A549 (cell line): ENCODE results near the gene ECM1. TPM values are rescaled to one million over a fixed set of nuclear protein-coding genes. Genes with fewer than 3 reads are reported as not detected.
A peak's percentile ranks its signal among the peaks of the same experiment; 100 is the strongest.

ENCODE experiments used
- ATAC-seq, 2 experiments: fragments of 200-7000 bp in 1 of 2; fragments of >200 bp in 1 of 2; cut with Nextera tagmentation in 1 of 2; cut with Tn5 transposase in 1 of 2; 3 replicates each; pipeline versions ENCODE4 v1.8.0 to v1.9.1; 2018 to 2020; ENCODE audit warnings: mild to moderate bottlenecking in 1 of 2, moderate library complexity in 1 of 2
- CTCF ChIA-PET: fragments of 300-600 bp; sonication (Branson Sonifier 250); formaldehyde crosslinking; extraction: SDS; loops from one replicate; lab custom pipeline; 2021; ENCODE audit warnings: antibody characterized with exemption, inconsistent platforms; lab: Yijun Ruan, JAX
- POLR2A ChIA-PET: fragments of 350-600 bp; formaldehyde crosslinking; extraction: SDS; loops from one replicate; lab custom pipeline; 2021; ENCODE audit warnings: antibody characterized with exemption, inconsistent platforms; lab: Yijun Ruan, JAX
- DNase-seq, 2 experiments: peaks; one replicate each; pipeline versions ENCODE4 v3.0.0 to v3.0.0-alpha.2; 2011 to 2016; ENCODE audit warnings: low read depth in 1 of 2, low spot score in 1 of 2
- FAIRE-seq: peaks from 2 replicates; lab custom pipeline; 2011; peaks lifted over from hg19 to GRCh38; lab: Jason Lieb, UNC
- H3K27ac ChIP-seq, 2 experiments: fragments of >200 bp; sonication (Bioruptor Twin); formaldehyde crosslinking; 3 replicates each; pipeline ENCODE4 v1.5.1; 2016 to 2017
- H3K4me1 ChIP-seq: fragments of >200 bp; sonication (Bioruptor Twin); formaldehyde crosslinking; 3 replicates; pipeline ENCODE4 v1.6.1; 2016
- H3K4me2 ChIP-seq: fragments of >200 bp; sonication (Bioruptor Twin); formaldehyde crosslinking; 3 replicates; pipeline ENCODE4 v1.6.1; 2016
- H3K4me3 ChIP-seq: fragments of >200 bp; sonication (Bioruptor Twin); formaldehyde crosslinking; 3 replicates; pipeline ENCODE4 v1.5.1; 2016
- H3K9me3 ChIP-seq: fragments of >200 bp; sonication (Bioruptor Twin); formaldehyde crosslinking; 3 replicates; pipeline ENCODE4 v1.6.1; 2016
- ATOH8 ChIP-seq: fragments of 250-450 bp; sonication (Bioruptor Pico); IDR thresholded peaks from 2 replicates; pipeline ENCODE4 v1.5.0; 2020; ENCODE audit warnings: low read depth, mild to moderate bottlenecking, moderate library complexity
- BCL3 ChIP-seq: fragments of >200 bp; sonication (Bioruptor Twin); formaldehyde crosslinking; IDR thresholded peaks from 3 replicates; pipeline ENCODE4 v1.6.1; 2016
- CTCF ChIP-seq: fragments of >200 bp; sonication (Bioruptor Twin); formaldehyde crosslinking; IDR thresholded peaks from 3 replicates; pipeline ENCODE4 v1.5.1; 2016
- E2F6 ChIP-seq: IDR thresholded peaks from 2 replicates; pipeline ENCODE4 v1.6.1; 2012; ENCODE audit warnings: low read depth, borderline replicate concordance
- EP300 ChIP-seq, 2 experiments: fragments of >200 bp; sonication (Bioruptor Twin); formaldehyde crosslinking; IDR thresholded peaks; 2 replicates in 1 of 2; 3 replicates in 1 of 2; pipeline ENCODE4 v1.6.1; 2016 to 2017
- FOSB ChIP-seq: fragments of 250-450 bp; sonication (Bioruptor Pico); IDR thresholded peaks from 2 replicates; pipeline ENCODE4 v1.5.0; 2020; ENCODE audit warnings: mild to moderate bottlenecking, moderate library complexity
- FOSL2 ChIP-seq, 2 experiments: fragments of 450-650 bp in 1 of 2; fragments of >200 bp in 1 of 2; sonication (Bioruptor Twin) in 1 of 2; formaldehyde crosslinking; IDR thresholded peaks; 2 replicates each; pipeline versions ENCODE4 v1.5.0 to v1.6.1; 2016 to 2020; ENCODE audit warnings: mild to moderate bottlenecking in 1 of 2, moderate library complexity in 1 of 2
- HOXB13 ChIP-seq: fragments of 250-450 bp; sonication (Bioruptor Pico); IDR thresholded peaks from 2 replicates; pipeline ENCODE4 v1.5.0; 2020; ENCODE audit warnings: low read depth, mild to moderate bottlenecking, moderate library complexity
- HOXB5 ChIP-seq: fragments of 250-450 bp; sonication (Bioruptor Pico); IDR thresholded peaks from 2 replicates; pipeline ENCODE4 v1.5.0; 2020; ENCODE audit warnings: mild to moderate bottlenecking, moderate library complexity
- JUN ChIP-seq, 2 experiments: fragments of >200 bp; sonication (Bioruptor Twin); formaldehyde crosslinking; IDR thresholded peaks; 2 replicates in 1 of 2; 3 replicates in 1 of 2; pipeline ENCODE4 v1.6.1; 2016 to 2017
- JUNB ChIP-seq: fragments of >200 bp; sonication (Bioruptor Twin); formaldehyde crosslinking; IDR thresholded peaks from 2 replicates; pipeline ENCODE4 v1.6.1; 2016
- KDM5A ChIP-seq: fragments of 200-600 bp; sonication (generic); IDR thresholded peaks from 2 replicates; pipeline ENCODE4 v1.6.1; 2016; ENCODE audit warnings: antibody characterized with exemption, mild to moderate bottlenecking
- MAFK ChIP-seq: fragments of 450-650 bp; IDR thresholded peaks from 2 replicates; pipeline ENCODE4 v1.6.1; 2014; ENCODE audit not compliant: partially characterized antibody
- MAX ChIP-seq: IDR thresholded peaks from 2 replicates; pipeline ENCODE4 v1.6.1; 2012
- MAZ ChIP-seq: fragments of 150-350 bp; IDR thresholded peaks from 2 replicates; pipeline ENCODE4 v1.6.1; 2014; ENCODE audit warnings: antibody characterized with exemption, low read depth, low read length, borderline replicate concordance
- NFE2L2 ChIP-seq: fragments of 150-350 bp; conservative IDR thresholded peaks from 2 replicates; pipeline ENCODE4 v1.6.1; 2014; ENCODE audit warnings: low read length
- PHF8 ChIP-seq: fragments of 200-600 bp; sonication (generic); IDR thresholded peaks from 2 replicates; pipeline ENCODE4 v1.6.1; 2016; ENCODE audit warnings: low read depth, mild to moderate bottlenecking, antibody characterized with exemption, moderate library complexity, borderline replicate concordance
- POLR2A ChIP-seq: IDR thresholded peaks from 2 replicates; pipeline ENCODE4 v1.6.1; 2012; ENCODE audit warnings: mild to moderate bottlenecking, low read length
- POLR2AphosphoS2 ChIP-seq: conservative IDR thresholded peaks from 2 replicates; pipeline ENCODE4 v1.6.1; 2012; ENCODE audit warnings: low read length, improper control_type of control experiment, inconsistent platforms
- RAD21 ChIP-seq, 2 experiments: fragments of >200 bp in 1 of 2; sonication (Bioruptor Twin) in 1 of 2; formaldehyde crosslinking in 1 of 2; IDR thresholded peaks in 1 of 2; conservative IDR thresholded peaks in 1 of 2; 2 replicates in 1 of 2; 3 replicates in 1 of 2; pipeline ENCODE4 v1.6.1; 2012 to 2018; ENCODE audit warnings: inconsistent platforms in 1 of 2
- SMC3 ChIP-seq: fragments of >200 bp; sonication (Bioruptor Twin); formaldehyde crosslinking; IDR thresholded peaks from 3 replicates; pipeline ENCODE4 v1.6.1; 2018; ENCODE audit warnings: inconsistent platforms
- SREBF2 ChIP-seq: fragments of 450-650 bp; IDR thresholded peaks from 2 replicates; pipeline ENCODE4 v1.6.1; 2014; ENCODE audit warnings: mild to moderate bottlenecking, moderate library complexity
- TFCP2L1 ChIP-seq: fragments of 250-450 bp; sonication (Bioruptor Pico); IDR thresholded peaks from 2 replicates; pipeline ENCODE4 v1.5.0; 2021; ENCODE audit warnings: mild to moderate bottlenecking
- WGBS: methylation state at CpG from one replicate; pipeline ENCODE4 v1.1.6; 2017; ENCODE audit errors: missing lambda C conversion rate; 5-methylcytosine and 5-hydroxymethylcytosine counted together
- polyA plus RNA-seq, 4 experiments: library from polyadenylated mRNA; depleted of rRNA in 3 of 4; stranded (reverse); fragments of >200 nt; fragmentation: RNase III in 1 of 4; extraction: RNeasy Plus Mini Kit Qiagen cat#74134 plus additional on column Dnase treatment in 1 of 4; gene quantifications; 2 replicates in 3 of 4; 3 replicates in 1 of 4; pipeline ENCODE4 v1.2.3, GENCODE V29; 2011 to 2017

ECM1 gene
- polyA plus RNA-seq, 2 of the 4 experiments (the other 2 are of a cell fraction) = 0.88 to 1.0 TPM

- no peaks in the 10 kb centered on the region for H3K9me3 ChIP-seq
- peaks cover 50% of the 10 kb centered on the region for H3K4me1 ChIP-seq
- DNase-seq = peak; percentile 90 to 91
- TF ChIP-seq RAD21 (conservative IDR thresholded peaks at IDR 0.05 in 1 of 2, IDR thresholded peaks at IDR 0.05 in 1 of 2) (peak; percentile 80 to 85), MAFK (no peak), EP300 (IDR thresholded peaks at IDR 0.05) (no peak), MAZ (0 out of 2 replicates have a peak, but pooled peaks have one; percentile 12), SMC3 (peak; percentile 79), POLR2AphosphoS2 (peak; percentile 58; the same call in 1 of the 2 replicates), CTCF (peak; percentile 87)
- TF ChIP-seq, all 56 proteins: peak for 5
- peak; percentile 44 to 66 for ATAC-seq
- Histone ChIP-seq H3K4me2 (peak overlapping the region; percentile 96), H3K4me3 (peak overlapping the region; percentile 46), H3K27ac (peak overlapping the region; percentile 97 to 99)
- ChIA-PET CTCF (interaction anchor here (0.5 to 11.6 kb wide), 86 partner anchors 7 to 649 kb away, joined by 3 to 210 read pairs (median 4); partner anchors contain the start of genes ADAMTSL4, CTSK, ENSA and FALEC), POLR2A (interaction anchor here (0.7 to 7.6 kb wide), 19 partner anchors 9 to 420 kb away, joined by 3 to 201 read pairs (median 5); partner anchors contain the start of genes ENSA, FALEC, GOLPH3L and MCL1)
- 17% methylated on average over 16 of the region's 17 CpGs for WGBS
- no peak for FAIRE-seq
Measured at GRCh38 chr1:150560576-150561253, 52.8 kb downstream of the ECM1 start.

GRCh38 chr1:150561254-150561973 is 53.5 kb downstream of the ECM1 start:
- ATAC-seq (peak; percentile 67 to 81), DNase-seq (peak; percentile 96 to 97), FAIRE-seq (no peak)
- Histone ChIP-seq H3K4me1 (peaks cover 51% of the 10 kb centered on the region), H3K4me3 (peak overlapping the region; percentile 46), H3K4me2 (peak overlapping the region; percentile 96), H3K27ac (peak overlapping the region; percentile 97 to 99), H3K9me3 (no peaks in the 10 kb centered on the region)
- TF ChIP-seq NFE2L2 = no peak
- peak; percentile 44 for TF ChIP-seq POLR2A
- no peak for TF ChIP-seq SREBF2
- TF ChIP-seq HOXB5 (CRISPR knock-in tag) = no peak; the same call in 1 of the 2 replicates
- peak; percentile 50 for TF ChIP-seq MAX
- peak; percentile 51; the same call in 1 of the 2 replicates for TF ChIP-seq HOXB13 (CRISPR knock-in tag)
- 0 out of 2 replicates have a peak, but pooled peaks have one; percentile 39 for TF ChIP-seq E2F6
- TF ChIP-seq PHF8 = peak; percentile 45; the same call in 1 of the 2 replicates
- TF ChIP-seq JUN (IDR thresholded peaks at IDR 0.05) = peak; percentile 83 to 88
- 0 out of 2 replicates have a peak, but pooled peaks have one; percentile 24 for TF ChIP-seq JUNB
- TF ChIP-seq SMC3 = peak; percentile 37; the same call in 2 of the 3 replicates
- TF ChIP-seq POLR2AphosphoS2 = peak; percentile 33; the same call in 1 of the 2 replicates
- TF ChIP-seq MAFK = no peak
- no peak for TF ChIP-seq KDM5A
- TF ChIP-seq ATOH8 (CRISPR knock-in tag) = no peak
- TF ChIP-seq MAZ = 0 out of 2 replicates have a peak, but pooled peaks have one; percentile 11
- 0 out of 2 replicates have a peak, but pooled peaks have one; percentile 7 for TF ChIP-seq TFCP2L1 (CRISPR knock-in tag)
- peak; percentile 15; the same call in 1 of the 2 replicates for TF ChIP-seq FOSB
- peak; percentile 32 to 60 for TF ChIP-seq RAD21 (conservative IDR thresholded peaks at IDR 0.05 in 1 of 2, IDR thresholded peaks at IDR 0.05 in 1 of 2)
- 0 out of 3 replicates have a peak, but pooled peaks have one; percentile 33 for TF ChIP-seq CTCF
- peak; percentile 19; the same call in 1 of the 2 replicates for TF ChIP-seq FOSL2 (IDR thresholded peaks at IDR 0.05)
- peak; percentile 87 for TF ChIP-seq FOSL2 (CRISPR knock-in tag; IDR thresholded peaks at IDR 0.05)
- TF ChIP-seq BCL3 = peak; percentile 72; the same call in 2 of the 3 replicates
- WGBS = 1% methylated on average over 24 of the region's 32 CpGs
- ChIA-PET CTCF (interaction anchor here (0.5 to 11.6 kb wide), 71 partner anchors 7 to 648 kb away, joined by 3 to 210 read pairs (median 5); partner anchors contain the start of genes ADAMTSL4, CTSK, ENSA and FALEC), POLR2A (interaction anchor here (0.7 to 7.6 kb wide), 24 partner anchors 8 to 419 kb away, joined by 3 to 201 read pairs (median 6); partner anchors contain the start of genes ENSA, FALEC, GOLPH3L and MCL1)
